HG02588 (cell line): Measurements from ENCODE around the gene TBC1D8B.

Source experiments
- ATAC-seq: cut with Tn5 transposase; IDR thresholded peaks from one replicate; pipeline ENCODE4 v1.9.1; 2021; ENCODE audit warnings: mild to moderate bottlenecking, moderate library complexity; ENCODE audit not compliant: unreplicated experiment

Gene TBC1D8B

GRCh38 chrX:106897259-106897658 is 94.8 kb downstream of the TBC1D8B start:
- no peak for ATAC-seq

- peak; percentile 81 for ATAC-seq
Measured at GRCh38 chrX:106898462-106898861, 96.0 kb downstream of the TBC1D8B start.

GRCh38 chrX:106899276-106899675 is 96.8 kb downstream of the TBC1D8B start:
- no peak for ATAC-seq

GRCh38 chrX:106899841-106900240 is 97.4 kb downstream of the TBC1D8B start:
- no peak for ATAC-seq

- no peak for ATAC-seq
Measured at GRCh38 chrX:106901341-106901740, 98.9 kb downstream of the TBC1D8B start.

- ATAC-seq, result no peak
Measured at GRCh38 chrX:106901781-106902219, 99.3 kb downstream of the TBC1D8B start.

- ATAC-seq, result no peak
Measured at GRCh38 chrX:106902684-106903083, 100.2 kb downstream of the TBC1D8B start.

- ATAC-seq, result peak; percentile 45
Measured at GRCh38 chrX:106903291-106903824, 100.9 kb downstream of the TBC1D8B start, which contains the start of gene RIPPLY1. TSS of gene RIPPLY1 (minus strand) at chrX:106903341. CDS start at chrX:106903287, 54 bp downstream.

- no peak for ATAC-seq
Measured at GRCh38 chrX:106903856-106904528, 101.5 kb downstream of the TBC1D8B start.

GRCh38 chrX:106905064-106905708 is 102.7 kb downstream of the TBC1D8B start:
- ATAC-seq, result no peak

- no peak for ATAC-seq
Measured at GRCh38 chrX:106906361-106906760, 103.9 kb downstream of the TBC1D8B start.

- ATAC-seq, result no peak
Measured at GRCh38 chrX:106912864-106913263, 110.4 kb downstream of the TBC1D8B start.

GRCh38 chrX:106917830-106918500 is 115.5 kb downstream of the TBC1D8B start:
- no peak for ATAC-seq

- ATAC-seq, result no peak
Measured at GRCh38 chrX:106919932-106920452, 117.5 kb downstream of the TBC1D8B start, which contains the start of gene CLDN2. TSS of gene CLDN2 (plus strand) at chrX:106920402. CDS start at chrX:106928229, 7,827 bp downstream.

- ATAC-seq, result no peak
Measured at GRCh38 chrX:106921637-106922036, 119.2 kb downstream of the TBC1D8B start.
